Panc1 (cell line): ENCODE results near the gene TMEM131L. TPM values are rescaled to one million over a fixed set of nuclear protein-coding genes. Genes with fewer than 3 reads are reported as not detected.

Source experiments
- ATAC-seq: fragments of 200-7000 bp; cut with Tn5 transposase; 2 replicates; pipeline ENCODE4 v1.9.1; 2020; ENCODE audit warnings: mild to moderate bottlenecking, moderate library complexity
- BruUV-seq: library from RNA; stranded (reverse); fragments of 400-500 nt; replicated peaks from 2 replicates; lab custom pipeline; 2021; lab: Mats Ljungman, UMichigan
- CTCF ChIA-PET: fragments of 300-600 bp; sonication (Branson Sonifier 250); formaldehyde crosslinking; loops from one replicate; lab custom pipeline; 2022; ENCODE audit warnings: antibody characterized with exemption; lab: Charles Lee
- POLR2A ChIA-PET: fragments of 300-600 bp; sonication (Branson Sonifier 250); formaldehyde crosslinking; loops from one replicate; lab custom pipeline; 2022; ENCODE audit warnings: antibody characterized with exemption; lab: Charles Lee
- DNase-seq: peaks from one replicate; pipeline ENCODE4 v3.0.0-alpha.2; 2010; ENCODE audit warnings: low read depth, low spot score
- H3K27ac ChIP-seq: 2 replicates; pipeline ENCODE4 v1.5.1; 2011; ENCODE audit warnings: mild to moderate bottlenecking, low read length, inconsistent platforms
- H3K27me3 ChIP-seq: fragments of 200-500 bp; sonication (Bioruptor generic); 2 replicates; pipeline ENCODE4 v1.6.0; 2014; ENCODE audit warnings: low read length, inconsistent platforms; ENCODE audit not compliant: control insufficient read depth, insufficient read depth
- H3K36me3 ChIP-seq: fragments of 200-500 bp; sonication (Bioruptor generic); 2 replicates; pipeline ENCODE4 v1.5.1; 2014; ENCODE audit warnings: inconsistent platforms, mild to moderate bottlenecking, low read length, moderate library complexity; ENCODE audit not compliant: control insufficient read depth, insufficient read depth
- H3K4me1 ChIP-seq: 2 replicates; pipeline ENCODE4 v1.5.1; 2011; ENCODE audit warnings: inconsistent platforms, mild to moderate bottlenecking, low read length, moderate library complexity; ENCODE audit not compliant: control insufficient read depth, insufficient read depth
- H3K4me3 ChIP-seq, 2 experiments: 2 replicates each; pipeline ENCODE4 v1.5.1; 2011 to 2012; ENCODE audit warnings: low read depth in 2 of 2, low read length in 2 of 2, mild to moderate bottlenecking in 2 of 2, inconsistent platforms in 1 of 2, moderate library complexity in 1 of 2
- H3K9me3 ChIP-seq: fragments of 200-500 bp; sonication (Bioruptor generic); 2 replicates; pipeline ENCODE4 v1.5.1; 2014; ENCODE audit warnings: low read depth, mild to moderate bottlenecking, inconsistent platforms, low read length, moderate library complexity; ENCODE audit not compliant: control insufficient read depth, insufficient read depth
- POLR2AphosphoS5 ChIP-seq: IDR thresholded peaks from 2 replicates; pipeline ENCODE4 v1.6.1; 2012; ENCODE audit warnings: mild to moderate bottlenecking, low read depth, low read length, moderate library complexity
- SIN3A ChIP-seq: IDR thresholded peaks from 2 replicates; pipeline ENCODE4 v1.6.1; 2012; ENCODE audit warnings: low read depth, mild to moderate bottlenecking, low read length, moderate library complexity, borderline replicate concordance; ENCODE audit not compliant: insufficient read depth
- TCF7L2 ChIP-seq: IDR thresholded peaks from 2 replicates; pipeline ENCODE4 v1.6.1; 2011; ENCODE audit warnings: mild to moderate bottlenecking, low read depth, low read length, inconsistent platforms
- in situ Hi-C: cut with HindIII; loops from 2 replicates; pipeline ENCODE4 v1.10.0; 2016; ENCODE audit warnings: low sequenced_read_pairs, low pct_unique_long_range_greater_than_20kb
- intact Hi-C: fragments of 100-400 bp; cut with micrococcal nuclease; formaldehyde crosslinking; loops from one replicate; pipeline ENCODE4 v1.10.0; 2022; ENCODE audit not compliant: unreplicated experiment
- total RNA-seq: library from RNA; stranded (reverse); gene quantifications from one replicate; pipeline ENCODE4 v1.2.1, GENCODE V29; 2021; ENCODE audit not compliant: unreplicated experiment
- TF ChIP-seq, protein P1 (sequence below): fragments of 450-650 bp; IDR thresholded peaks from 2 replicates; pipeline ENCODE4 v1.5.1; 2017; ENCODE audit warnings: mild to moderate bottlenecking
- TF ChIP-seq, protein P2 (sequence below), 2 experiments: IDR thresholded peaks; 2 replicates each; pipeline ENCODE4 v1.6.1; 2011 to 2012; ENCODE audit warnings: low read depth in 2 of 2, control low read depth in 1 of 2, low read length in 1 of 2, mild to moderate bottlenecking in 1 of 2, moderate library complexity in 1 of 2; ENCODE audit not compliant: insufficient read depth in 1 of 2

Gene TMEM131L
- total RNA-seq, 1 experiment from 2014 or later: 13.5 TPM

GRCh38 chr4:153530284-153530999, 64.3 kb downstream of the TMEM131L start:
- ChIA-PET POLR2A (no interaction called here), CTCF (no interaction called here)
- no peaks in the 10 kb centered on the region for H3K27me3 ChIP-seq
- no TSS peak for BruUV-seq
- DNase-seq (no peak), ATAC-seq (no peak)
- TF ChIP-seq, protein P1, sequence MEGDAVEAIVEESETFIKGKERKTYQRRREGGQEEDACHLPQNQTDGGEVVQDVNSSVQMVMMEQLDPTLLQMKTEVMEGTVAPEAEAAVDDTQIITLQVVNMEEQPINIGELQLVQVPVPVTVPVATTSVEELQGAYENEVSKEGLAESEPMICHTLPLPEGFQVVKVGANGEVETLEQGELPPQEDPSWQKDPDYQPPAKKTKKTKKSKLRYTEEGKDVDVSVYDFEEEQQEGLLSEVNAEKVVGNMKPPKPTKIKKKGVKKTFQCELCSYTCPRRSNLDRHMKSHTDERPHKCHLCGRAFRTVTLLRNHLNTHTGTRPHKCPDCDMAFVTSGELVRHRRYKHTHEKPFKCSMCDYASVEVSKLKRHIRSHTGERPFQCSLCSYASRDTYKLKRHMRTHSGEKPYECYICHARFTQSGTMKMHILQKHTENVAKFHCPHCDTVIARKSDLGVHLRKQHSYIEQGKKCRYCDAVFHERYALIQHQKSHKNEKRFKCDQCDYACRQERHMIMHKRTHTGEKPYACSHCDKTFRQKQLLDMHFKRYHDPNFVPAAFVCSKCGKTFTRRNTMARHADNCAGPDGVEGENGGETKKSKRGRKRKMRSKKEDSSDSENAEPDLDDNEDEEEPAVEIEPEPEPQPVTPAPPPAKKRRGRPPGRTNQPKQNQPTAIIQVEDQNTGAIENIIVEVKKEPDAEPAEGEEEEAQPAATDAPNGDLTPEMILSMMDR: no peak
- no peak for TF ChIP-seq POLR2AphosphoS5
- no peak for TF ChIP-seq SIN3A
- TF ChIP-seq, protein P2, sequence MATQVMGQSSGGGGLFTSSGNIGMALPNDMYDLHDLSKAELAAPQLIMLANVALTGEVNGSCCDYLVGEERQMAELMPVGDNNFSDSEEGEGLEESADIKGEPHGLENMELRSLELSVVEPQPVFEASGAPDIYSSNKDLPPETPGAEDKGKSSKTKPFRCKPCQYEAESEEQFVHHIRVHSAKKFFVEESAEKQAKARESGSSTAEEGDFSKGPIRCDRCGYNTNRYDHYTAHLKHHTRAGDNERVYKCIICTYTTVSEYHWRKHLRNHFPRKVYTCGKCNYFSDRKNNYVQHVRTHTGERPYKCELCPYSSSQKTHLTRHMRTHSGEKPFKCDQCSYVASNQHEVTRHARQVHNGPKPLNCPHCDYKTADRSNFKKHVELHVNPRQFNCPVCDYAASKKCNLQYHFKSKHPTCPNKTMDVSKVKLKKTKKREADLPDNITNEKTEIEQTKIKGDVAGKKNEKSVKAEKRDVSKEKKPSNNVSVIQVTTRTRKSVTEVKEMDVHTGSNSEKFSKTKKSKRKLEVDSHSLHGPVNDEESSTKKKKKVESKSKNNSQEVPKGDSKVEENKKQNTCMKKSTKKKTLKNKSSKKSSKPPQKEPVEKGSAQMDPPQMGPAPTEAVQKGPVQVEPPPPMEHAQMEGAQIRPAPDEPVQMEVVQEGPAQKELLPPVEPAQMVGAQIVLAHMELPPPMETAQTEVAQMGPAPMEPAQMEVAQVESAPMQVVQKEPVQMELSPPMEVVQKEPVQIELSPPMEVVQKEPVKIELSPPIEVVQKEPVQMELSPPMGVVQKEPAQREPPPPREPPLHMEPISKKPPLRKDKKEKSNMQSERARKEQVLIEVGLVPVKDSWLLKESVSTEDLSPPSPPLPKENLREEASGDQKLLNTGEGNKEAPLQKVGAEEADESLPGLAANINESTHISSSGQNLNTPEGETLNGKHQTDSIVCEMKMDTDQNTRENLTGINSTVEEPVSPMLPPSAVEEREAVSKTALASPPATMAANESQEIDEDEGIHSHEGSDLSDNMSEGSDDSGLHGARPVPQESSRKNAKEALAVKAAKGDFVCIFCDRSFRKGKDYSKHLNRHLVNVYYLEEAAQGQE (IDR thresholded peaks at IDR 0.05; ENCODE audit: insufficient read depth in 1 of 2, low read depth in 2 of 2, low read length in 1 of 2): no peak
- TF ChIP-seq TCF7L2: no peak
- no peaks in the 10 kb centered on the region for H3K9me3 ChIP-seq
- H3K4me3 ChIP-seq: no peak overlapping the region
- no peaks in the 10 kb centered on the region for H3K4me1 ChIP-seq
- intact Hi-C loops: no loop called here
- in situ Hi-C loops: no loop called here
- H3K36me3 ChIP-seq: no peaks in the 10 kb centered on the region
- no peak overlapping the region for H3K27ac ChIP-seq

DNA sequence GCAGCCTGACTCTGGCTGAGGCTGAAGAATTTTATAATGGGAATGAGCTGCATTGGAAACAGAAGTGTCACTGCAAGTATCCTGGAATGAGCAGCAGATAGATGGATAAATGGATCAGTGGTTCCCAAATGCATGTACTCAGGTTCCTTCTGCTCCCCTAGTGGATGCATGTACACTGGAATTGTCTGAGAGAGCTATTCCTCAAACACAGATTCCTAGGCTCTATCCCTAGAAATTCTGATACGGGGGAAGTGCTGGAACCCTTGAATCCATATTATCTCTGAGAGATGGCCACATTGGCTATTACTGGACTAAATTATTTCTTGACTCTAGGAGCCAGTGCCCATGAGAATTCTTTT, 64.8 kb downstream of the TMEM131L start:
- no peaks in the 10 kb centered on the region; the same call in 1 of the 2 replicates for H3K4me1 ChIP-seq
- BruUV-seq: no TSS peak
- in situ Hi-C loops: no loop called here
- ChIA-PET CTCF (no interaction called here), POLR2A (no interaction called here)
- H3K4me3 ChIP-seq: no peak overlapping the region
- H3K27me3 ChIP-seq: no peaks in the 10 kb centered on the region
- ATAC-seq (0 out of 2 replicates have a peak, but pooled peaks have one; percentile 58), DNase-seq (no peak)
- H3K27ac ChIP-seq: no peak overlapping the region
- no peaks in the 10 kb centered on the region for H3K36me3 ChIP-seq
- intact Hi-C loops: no loop called here
- TF ChIP-seq, protein P2 (IDR thresholded peaks at IDR 0.05; ENCODE audit: insufficient read depth in 1 of 2, low read depth in 2 of 2, low read length in 1 of 2): no peak
- TF ChIP-seq, protein P1: peak; percentile 12; the same call in 1 of the 2 replicates
- TF ChIP-seq POLR2AphosphoS5 (no peak), SIN3A (no peak), TCF7L2 (no peak)
- no peaks in the 10 kb centered on the region for H3K9me3 ChIP-seq
